Body of pancreas (tissue), 4 donors: ENCODE data around the gene RNU2-1. TPM values are rescaled to one million over a fixed set of nuclear protein-coding genes. Genes with fewer than 3 reads are reported as not detected.
"Not testable (repeated sequence)": the region's sequence is repeated elsewhere in the genome, so short reads cannot be mapped to it uniquely, and the experiment has no call there.

Source experiments
- ATAC-seq: fragments of 150-250 bp; one replicate; pipeline ENCODE4 v1.9.1; 2016
- DNase-seq, 4 donors: peaks; one replicate each; pipeline ENCODE4 v3.0.0-alpha.2; 2019
- H3K27ac ChIP-seq, 4 donors: fragments of 200-600 bp; sonication (generic); 1 replicate in 3 of 4; 2 replicates in 1 of 4; pipeline versions ENCODE4 v1.5.1 to v1.6.1; 2016 to 2019; ENCODE audit warnings: mild to moderate bottlenecking in 1 of 4, mixed read lengths in 1 of 4, moderate library complexity in 1 of 4
- H3K27me3 ChIP-seq, 2 donors: fragments of 200-600 bp; sonication (generic); one replicate each; pipeline ENCODE4 v1.6.0; 2016; ENCODE audit warnings: mild to moderate bottlenecking in 1 of 2
- H3K36me3 ChIP-seq, 2 donors: fragments of 200-600 bp; sonication (generic); replicated peaks in 1 of 2; 2 replicates each; pipeline ENCODE4 v1.5.1; 2016; ENCODE audit warnings: low read depth in 2 of 2; ENCODE audit not compliant: insufficient read depth in 1 of 2
- H3K4me1 ChIP-seq: fragments of 200-600 bp; sonication (generic); one replicate; pipeline ENCODE4 v1.6.0; 2016
- H3K4me3 ChIP-seq, 2 donors: fragments of 200-600 bp; sonication (generic); 1 replicate in 1 of 2; 2 replicates in 1 of 2; pipeline ENCODE4 v1.5.1; 2016 to 2019
- H3K9me3 ChIP-seq, 3 donors: fragments of 200-600 bp; sonication (generic); 1 replicate in 2 of 3; 2 replicates in 1 of 3; pipeline ENCODE4 v1.5.1; 2016
- CTCF ChIP-seq, 7 experiments: fragments of 450-650 bp in 4 of 7; fragments of 200-600 bp in 3 of 7; sonication (generic) in 3 of 7; IDR thresholded peaks; one replicate each; pipeline ENCODE4 v1.5.1; 2016 to 2019; ENCODE audit warnings: antibody characterized with exemption in 7 of 7
- POLR2A ChIP-seq, 3 donors: fragments of 450-650 bp; IDR thresholded peaks; one replicate each; pipeline ENCODE4 v1.6.1; 2016; ENCODE audit warnings: antibody characterized with exemption in 3 of 3, mild to moderate bottlenecking in 2 of 3
- WGBS, 2 donors: methylation state at CpG; one replicate each; pipeline ENCODE4 v1.1.5; 2017; 5-methylcytosine and 5-hydroxymethylcytosine counted together
- intact Hi-C: fragments of 100-400 bp; cut with DNase I; formaldehyde crosslinking; loops from one replicate; pipeline ENCODE4 v1.15.1; 2023
- small RNA-seq: library from RNA; depleted of rRNA; stranded (forward); fragments of <200 nt; gene quantifications from one replicate; pipeline ENCODE3, GENCODE V24; 2016
- total RNA-seq, 2 donors: library from RNA; depleted of rRNA; stranded (reverse); fragments of >200 nt; gene quantifications; one replicate each; pipeline ENCODE4 v1.1.0, GENCODE V29; 2016

Gene RNU2-1
- total RNA-seq, 2 donors from 2014 or later = not detected

- Histone ChIP-seq H3K9me3 (no peaks in the 10 kb centered on the region), H3K4me3 (no peak overlapping the region), H3K36me3 (peaks cover 40 to 51% of the 10 kb centered on the region in 2 donors), H3K27ac (no peak overlapping the region), H3K4me1 (no peaks in the 10 kb centered on the region), H3K27me3 (no peaks in the 10 kb centered on the region)
- ATAC-seq (no peak), DNase-seq (no peak)
- TF ChIP-seq POLR2A (IDR thresholded peaks at IDR 0.05) = no peak
- TF ChIP-seq CTCF (IDR thresholded peaks at IDR 0.05) = no peak
- 80 to 100% methylated on average over 2 of the region's 2 CpGs for WGBS, 2 donors
- intact Hi-C loops = no loop called here
Observed at GRCh38 chr17:43199633-43200032, 34.1 kb downstream of the RNU2-1 start.

DNA sequence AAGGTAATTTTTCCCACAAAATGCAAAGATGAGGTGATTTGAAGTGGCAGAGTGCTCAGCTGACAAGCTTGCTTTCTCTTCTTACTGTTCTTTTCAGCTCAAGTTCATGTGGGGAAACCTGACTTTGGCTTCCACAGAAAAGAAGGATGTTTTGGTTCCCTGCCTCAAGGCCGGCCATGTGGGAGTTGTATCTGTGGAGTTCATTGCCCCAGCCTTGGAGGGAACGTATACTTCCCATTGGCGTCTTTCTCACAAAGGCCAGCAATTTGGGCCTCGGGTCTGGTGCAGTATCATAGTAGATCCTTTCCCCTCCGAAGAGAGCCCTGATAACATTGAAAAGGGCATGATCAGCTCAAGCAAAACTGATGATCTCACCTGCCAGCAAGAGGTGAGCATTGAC, 40.5 kb downstream of the RNU2-1 start:
- WGBS, 2 donors = 88 to 90% methylated on average over 5 of the region's 5 CpGs
- Histone ChIP-seq H3K9me3 (no peaks in the 10 kb centered on the region), H3K36me3 (peaks cover 57 to 60% of the 10 kb centered on the region in 2 donors), H3K4me3 (no peak overlapping the region), H3K27ac (no peak overlapping the region), H3K27me3 (no peaks in the 10 kb centered on the region), H3K4me1 (no peaks in the 10 kb centered on the region)
- TF ChIP-seq CTCF (IDR thresholded peaks at IDR 0.05) = no peak
- no peak for TF ChIP-seq POLR2A (IDR thresholded peaks at IDR 0.05)
- intact Hi-C loops = no loop called here
- DNase-seq = no peak
- ATAC-seq = no peak

DNA sequence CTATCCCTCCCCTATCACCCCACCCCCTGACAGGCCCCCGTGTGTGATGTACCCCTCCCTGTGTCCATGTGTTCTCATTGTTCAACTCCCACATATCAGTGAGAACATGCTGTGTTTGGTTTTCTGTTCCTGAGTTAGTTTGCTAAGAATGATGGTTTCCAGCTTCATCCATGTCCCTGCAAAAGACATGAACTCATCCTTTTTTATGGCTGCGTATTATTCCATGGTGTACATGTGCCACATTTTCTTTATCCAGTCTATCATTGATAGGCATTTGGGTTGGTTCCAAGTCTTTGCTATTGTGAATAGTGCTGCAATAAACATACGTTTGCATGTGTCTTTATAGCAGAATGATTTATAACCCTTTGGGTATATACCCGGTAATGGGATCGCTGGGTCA, 47.1 kb downstream of the RNU2-1 start:
- H3K27ac ChIP-seq, H3K9me3 ChIP-seq, H3K4me1 ChIP-seq, ATAC-seq, intact Hi-C loops, H3K27me3 ChIP-seq, DNase-seq, H3K4me3 ChIP-seq: not testable (repeated sequence)
- 93% methylated on average over 5 of the region's 5 CpGs for WGBS, 2 donors
- H3K36me3 ChIP-seq = peaks cover 27 to 38% of the 10 kb centered on the region in 2 donors

GRCh38 chr17:43183921-43184320, 49.9 kb downstream of the RNU2-1 start:
- Histone ChIP-seq H3K4me3 (no peak overlapping the region), H3K9me3 (no peaks in the 10 kb centered on the region), H3K27me3 (no peaks in the 10 kb centered on the region), H3K27ac (no peak overlapping the region), H3K36me3 (peaks cover 7 to 27% of the 10 kb centered on the region in 2 donors), H3K4me1 (no peaks in the 10 kb centered on the region)
- no peak for DNase-seq
- 92 to 93% methylated on average over 3 of the region's 3 CpGs for WGBS, 2 donors
- ATAC-seq = no peak
- TF ChIP-seq CTCF (IDR thresholded peaks at IDR 0.05) (no peak), POLR2A (IDR thresholded peaks at IDR 0.05) (no peak)
- intact Hi-C loops = no loop called here

Small RNA genes within 50 kb of the gene (small RNA-seq; reads per million reads assigned to genes)
- gene RF00004 = not detected
- gene RNU2-1 = not detected

Other genes with a start within 250 kb of the RNU2-1 start
- gene RPL27, start 235.6 kb downstream of the RNU2-1 start, total RNA-seq = 100 to 1,000 TPM; 406 to 507 TPM
- 10 to 100 TPM; 16.2 to 19.5 TPM for gene IFI35, start 227.2 kb downstream of the RNU2-1 start, total RNA-seq
- gene VAT1, start 211.6 kb downstream of the RNU2-1 start, total RNA-seq = 100 to 1,000 TPM in 1 of 2 donors, 10 to 100 TPM in 1; 83.7 to 101 TPM
- under 1 TPM; 0.33 to 0.52 TPM for gene RND2, start 208.7 kb downstream of the RNU2-1 start, total RNA-seq
- gene BRCA1, start 108.6 kb downstream of the RNU2-1 start, total RNA-seq = 1 to 10 TPM; 2.6 to 7.6 TPM
- 10 to 100 TPM; 16.2 to 41.0 TPM for gene NBR1, start 62.8 kb downstream of the RNU2-1 start, total RNA-seq
- 1 to 10 TPM; 4.9 to 6.9 TPM for gene TMEM106A, start 22.1 kb downstream of the RNU2-1 start, total RNA-seq
- gene CCDC200, start 5.4 kb downstream of the RNU2-1 start, total RNA-seq = not detected
- 1 to 10 TPM; 2.1 to 4.6 TPM for gene ARL4D, start 165.0 kb upstream of the RNU2-1 start, total RNA-seq
- gene DHX8, start 250.0 kb upstream of the RNU2-1 start, total RNA-seq = 10 to 100 TPM; 12.2 to 19.4 TPM